SKM-1 treated with dmso at 0.1 percent for 144 hours (cell line): ENCODE data around the gene NOL4L.
"Not testable (repeated sequence)": the region's sequence is repeated elsewhere in the genome, so short reads cannot be mapped to it uniquely, and the experiment has no call there.

ENCODE experiments used
- DNase-seq: peaks from one replicate; lab custom pipeline; 2025; ENCODE audit not compliant: unreplicated experiment; lab: John Stamatoyannopoulos, UW

The NOL4L gene

GRCh38 chr20:32434434-32434833, 150.7 kb downstream of the NOL4L start:
- no peak for DNase-seq

DNA sequence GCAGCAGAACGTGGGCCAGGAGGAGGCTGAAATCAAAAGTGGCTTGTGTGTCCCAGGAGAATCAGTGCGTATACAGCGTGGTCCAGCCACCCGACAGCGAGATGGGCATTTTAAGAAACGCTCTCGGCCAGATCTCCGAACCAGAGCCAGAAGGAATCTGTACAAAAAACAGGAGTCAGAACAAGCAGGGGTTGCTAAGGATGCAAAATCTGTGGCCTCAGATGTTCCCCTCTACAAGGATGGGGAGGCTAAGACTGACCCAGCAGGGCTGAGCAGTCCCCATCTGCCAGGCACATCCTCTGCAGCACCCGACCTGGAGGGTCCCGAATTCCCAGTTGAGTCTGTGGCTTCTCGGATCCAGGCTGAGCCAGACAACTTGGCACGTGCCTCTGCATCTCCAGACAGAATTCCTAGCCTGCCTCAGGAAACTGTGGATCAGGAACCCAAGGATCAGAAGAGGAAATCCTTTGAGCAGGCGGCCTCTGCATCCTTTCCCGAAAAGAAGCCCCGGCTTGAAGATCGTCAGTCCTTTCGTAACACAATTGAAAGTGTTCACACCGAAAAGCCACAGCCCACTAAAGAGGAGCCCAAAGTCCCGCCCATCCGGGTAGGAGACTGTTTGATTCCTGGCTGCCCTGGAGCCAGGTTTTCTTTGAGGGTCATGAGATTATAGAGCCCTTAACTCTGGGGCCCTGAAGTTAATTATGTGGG, 151.7 kb downstream of the NOL4L start:
- DNase-seq, result no peak

DNA sequence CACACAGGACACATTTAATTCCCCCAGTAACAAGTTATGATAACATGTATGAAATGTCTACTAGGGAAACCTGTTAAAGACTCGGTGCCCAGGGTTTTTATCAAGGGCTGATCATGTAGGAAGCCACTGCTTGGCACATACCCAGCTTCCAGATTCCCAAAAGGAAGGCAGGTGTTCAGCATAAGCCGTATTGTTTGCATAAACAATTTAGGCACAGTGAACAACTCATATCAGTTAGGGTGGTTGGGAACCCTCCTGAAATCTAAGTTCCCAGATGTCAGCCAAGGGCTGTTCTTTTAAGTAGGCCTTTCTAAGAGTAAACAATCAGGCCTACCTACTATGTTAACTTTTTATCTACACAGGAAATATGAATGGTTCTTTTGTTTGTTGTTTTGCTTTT, 152.9 kb downstream of the NOL4L start:
- DNase-seq, result no peak

GRCh38 chr20:32431457-32431856, 153.7 kb downstream of the NOL4L start:
- DNase-seq, result no peak

- no peak for DNase-seq
Observed at GRCh38 chr20:32429745-32430360, 155.3 kb downstream of the NOL4L start.

DNA sequence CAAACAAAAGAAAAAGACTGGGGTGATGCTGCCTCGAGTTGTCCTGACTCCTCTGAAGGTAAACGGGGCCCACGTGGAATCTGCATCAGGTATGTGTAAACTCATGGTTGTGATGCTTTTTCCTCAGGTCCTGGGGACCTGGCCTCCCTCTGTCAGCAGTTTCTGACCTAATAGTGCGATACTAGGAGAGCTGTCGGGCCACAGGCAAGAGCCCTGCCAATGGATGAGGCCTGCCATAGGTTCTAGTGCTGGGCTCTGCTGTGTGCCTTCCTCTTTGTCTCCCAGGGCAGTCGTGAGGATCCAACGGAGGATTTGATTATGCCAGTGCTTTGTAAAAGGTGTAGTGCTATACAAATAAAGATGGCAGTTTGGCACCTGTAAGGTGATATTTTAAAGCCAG, 155.8 kb downstream of the NOL4L start:
- DNase-seq, result no peak

DNA sequence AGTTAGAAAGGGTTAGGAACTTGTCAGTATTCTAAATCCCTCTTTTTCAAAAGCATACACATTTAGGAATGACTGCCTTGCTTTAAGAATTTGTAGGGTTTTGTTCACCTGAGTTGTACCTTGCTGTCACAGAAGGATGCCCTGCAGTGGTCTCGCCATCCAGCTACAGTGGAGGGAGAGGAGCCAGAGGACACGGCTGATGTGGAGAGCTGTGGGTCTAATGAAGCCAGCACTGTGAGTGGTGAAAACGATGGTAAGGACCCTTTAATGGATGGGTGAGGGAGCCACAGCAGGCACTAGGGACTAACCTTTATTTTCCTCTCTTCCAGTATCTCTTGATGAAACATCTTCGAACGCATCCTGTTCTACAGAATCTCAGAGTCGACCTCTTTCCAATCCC, 157.1 kb downstream of the NOL4L start:
- DNase-seq, result no peak

GRCh38 chr20:32421290-32421689, 163.8 kb downstream of the NOL4L start:
- DNase-seq, result no peak

DNA sequence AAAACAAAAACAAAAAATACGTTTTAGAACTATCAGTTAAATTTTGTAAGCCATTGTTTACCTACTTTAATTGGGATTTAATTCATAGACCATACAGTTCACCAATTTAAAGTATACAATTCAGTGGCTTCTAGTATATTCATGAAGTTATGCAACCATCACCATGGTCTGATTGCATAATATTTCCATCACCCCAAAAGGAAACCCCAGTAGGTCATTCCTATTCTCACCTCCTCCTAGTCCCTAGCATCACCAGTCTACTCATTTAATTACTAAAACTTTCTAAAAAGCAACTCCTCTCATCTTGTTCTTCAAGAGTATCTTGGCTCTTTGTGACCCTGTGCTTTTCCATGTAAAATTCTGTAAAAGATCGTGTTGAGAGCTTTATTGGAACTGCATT, 166.8 kb downstream of the NOL4L start:
- no peak for DNase-seq

- no peak for DNase-seq
Observed at GRCh38 chr20:32416206-32416605, 168.9 kb downstream of the NOL4L start.

GRCh38 chr20:32415494-32415893, 169.6 kb downstream of the NOL4L start:
- no peak for DNase-seq

DNA sequence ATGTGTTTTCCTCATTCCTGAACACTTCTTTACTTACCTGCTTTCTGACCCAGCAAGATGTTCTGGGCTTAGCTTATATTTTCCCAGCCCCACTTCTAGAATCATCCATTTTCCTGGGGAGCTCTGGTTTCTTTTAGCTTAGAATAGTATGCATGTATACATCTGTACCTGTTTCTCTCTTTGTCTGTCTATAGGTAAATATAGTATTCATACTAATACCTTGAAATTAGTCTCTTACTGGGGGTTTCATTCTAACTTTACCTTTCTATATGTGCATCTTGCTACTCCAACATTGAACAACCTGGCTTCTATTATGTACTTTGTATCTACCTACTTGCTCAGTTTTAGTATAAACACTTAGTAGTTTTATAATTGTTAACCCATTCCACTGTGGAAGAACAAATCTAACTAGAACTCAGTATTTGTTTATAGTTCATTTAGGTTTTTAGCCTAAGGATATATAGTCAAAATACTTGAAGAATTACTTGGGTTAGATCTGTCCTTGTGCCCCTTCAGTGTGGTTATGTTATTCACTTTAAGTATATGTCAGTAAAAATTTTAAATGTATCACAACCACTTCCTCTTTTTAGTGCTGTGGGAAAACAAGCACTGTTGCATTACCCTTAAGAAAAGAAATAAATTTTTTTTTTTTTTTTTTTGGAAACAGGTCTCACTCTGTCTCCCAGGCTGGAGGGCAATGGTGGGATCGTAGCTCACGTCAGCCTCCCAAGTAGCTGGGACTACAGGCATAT, 173.0 kb downstream of the NOL4L start:
- peak; percentile 15 for DNase-seq

GRCh38 chr20:32407131-32407750, 177.9 kb downstream of the NOL4L start:
- DNase-seq, result not testable (repeated sequence)

DNA sequence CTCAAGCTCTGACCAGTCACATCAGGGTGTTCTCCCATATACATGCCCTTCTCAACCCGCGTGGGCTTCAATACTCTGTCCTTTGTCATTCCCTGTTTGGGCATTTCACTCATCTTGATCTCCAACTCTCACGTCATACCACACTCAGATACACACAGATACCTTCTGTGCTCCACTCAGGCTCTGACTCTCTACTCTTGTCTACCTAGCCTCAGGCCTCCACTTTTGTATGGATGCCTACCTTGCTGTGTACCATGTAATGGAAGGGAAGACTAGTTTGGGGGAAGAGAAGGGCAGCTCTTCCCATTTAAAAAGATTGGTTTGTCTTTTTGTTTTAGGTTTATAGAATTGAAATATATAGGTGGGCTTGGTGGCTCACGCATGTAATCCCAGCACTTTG, 178.4 kb downstream of the NOL4L start:
- no peak for DNase-seq

DNA sequence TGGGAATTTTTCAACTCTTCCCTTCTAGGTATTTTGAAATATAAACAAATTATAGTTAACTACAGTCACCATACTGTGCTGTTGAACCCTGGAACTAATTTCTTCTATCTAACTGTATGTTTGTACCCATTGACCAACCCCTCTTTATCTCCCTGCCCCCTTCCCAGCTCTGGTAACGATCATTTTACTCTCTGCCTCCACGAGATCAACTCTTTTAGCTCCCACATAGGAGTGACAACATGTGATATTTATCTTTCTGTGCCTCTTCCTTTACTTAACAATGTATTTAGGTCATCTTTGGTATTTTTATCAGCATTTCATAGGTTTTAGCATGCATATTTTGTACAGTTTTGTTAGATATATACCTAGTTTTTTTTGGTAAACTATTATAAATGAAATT, 181.1 kb downstream of the NOL4L start:
- DNase-seq, result no peak

DNA sequence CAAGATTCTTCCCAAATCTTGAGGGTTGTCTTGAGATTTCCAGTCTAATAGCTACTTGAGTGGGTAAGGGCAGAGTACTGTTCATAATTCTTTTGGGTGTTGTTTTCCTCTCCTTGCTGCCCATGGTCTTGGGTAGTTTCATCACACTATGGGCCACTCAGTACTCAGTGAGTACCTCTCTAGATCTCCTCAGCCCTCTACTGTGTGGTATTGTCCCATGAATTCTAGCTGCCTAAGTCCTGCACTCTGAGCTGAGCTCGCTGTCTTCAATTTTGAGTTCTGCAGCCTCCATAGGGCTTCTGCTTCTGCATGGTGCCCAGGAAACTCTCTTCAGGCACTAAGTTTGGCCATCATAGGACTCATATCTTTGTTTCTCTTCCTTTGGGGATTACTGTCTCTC, 184.7 kb downstream of the NOL4L start:
- DNase-seq, result no peak

DNA sequence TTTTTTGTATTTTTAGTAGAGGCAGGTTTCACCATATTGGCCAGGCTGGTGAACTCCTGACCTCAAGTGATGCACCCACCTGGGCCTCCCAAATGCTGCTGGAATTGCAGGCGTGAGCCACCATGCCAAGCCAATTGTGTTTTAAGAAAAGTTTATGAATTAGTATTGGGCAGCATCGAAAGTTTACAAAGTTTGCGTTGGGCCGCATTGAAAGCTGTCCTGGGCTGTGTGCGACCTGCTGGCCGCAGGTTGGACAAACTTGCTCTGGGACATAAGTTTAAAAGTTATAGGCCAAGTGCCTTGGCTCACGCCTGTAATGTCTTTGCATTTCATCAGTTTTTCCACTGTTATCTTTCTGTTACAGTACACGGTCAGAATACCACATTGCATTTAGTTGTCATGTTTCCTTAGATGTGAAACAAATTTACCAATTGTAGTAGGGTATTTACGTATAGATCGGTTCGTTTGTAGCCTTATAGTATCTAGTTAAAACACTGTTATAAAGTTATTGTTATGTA, 187.5 kb downstream of the NOL4L start:
- no peak for DNase-seq

GRCh38 chr20:32396646-32397160, 188.4 kb downstream of the NOL4L start:
- no peak for DNase-seq

DNA sequence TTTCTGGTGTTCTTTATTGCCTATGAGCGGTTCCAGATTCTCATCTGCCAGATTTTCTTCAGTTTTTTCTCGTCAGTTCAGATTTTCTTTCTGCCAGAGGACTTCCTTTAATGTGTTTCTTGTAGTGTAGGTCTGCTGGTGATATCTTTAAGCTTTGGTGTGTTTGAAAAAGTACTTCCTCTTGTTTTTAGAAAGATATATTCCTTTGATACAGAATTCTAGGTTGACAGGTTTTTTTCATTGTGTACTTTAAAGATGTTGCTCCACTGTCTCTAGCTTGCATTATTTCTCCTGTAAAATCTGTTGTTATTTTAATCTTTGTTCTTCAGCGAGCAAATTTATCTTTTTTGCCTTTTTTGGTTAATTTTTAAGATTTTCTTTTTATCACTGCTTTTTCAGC, 190.1 kb downstream of the NOL4L start:
- DNase-seq, result no peak
